Measurements from ENCODE around the gene FBXO39. TPM values are rescaled to one million over a fixed set of nuclear protein-coding genes. Genes with fewer than 3 reads are reported as not detected.
"Not testable (repeated sequence)": the region's sequence is repeated elsewhere in the genome, so short reads cannot be mapped to it uniquely, and the experiment has no call there.

Gene FBXO39
- total RNA-seq (2021) (not detected in 2 replicates), Bru-seq, nascent RNA (not detected), BruChase-seq, experiment 1, labeled RNA remaining after a 2-hour chase (not detected), BruChase-seq, experiment 2, labeled RNA remaining after a 6-hour chase (not detected)
- long read RNA-seq = 0 reads

GRCh38 chr17:6775871-6776405 lies at the start of gene FBXO39:
TSS of gene FBXO39 (plus strand) at chr17:6776215. CDS start at chr17:6779869, 3,654 bp downstream.
- H3K36me3 ChIP-seq (ENCODE audit: insufficient read depth, low read length, poor library complexity, severe bottlenecking) = no peaks in the 10 kb centered on the region
- ChIA-PET POLR2A (ENCODE audit: low non-redundant PET) (no interaction called here), CTCF (no interaction called here)
- intact Hi-C loops (cut with micrococcal nuclease; ENCODE audit: unreplicated experiment) = no loop called here
- TF ChIP-seq EZH2 (IDR thresholded peaks at IDR 0.05; ENCODE audit: borderline replicate concordance, low read depth, low read length, poor library complexity, severe bottlenecking) (no peak), CTCF (conservative IDR thresholded peaks at IDR 0.05; ENCODE audit: low read depth, low read length) (no peak)
- DNase-seq (ENCODE audit: low spot score) = no peak
- peaks cover 78% of the 10 kb centered on the region for H3K27me3 ChIP-seq (replicated peaks; ENCODE audit: insufficient read depth, low read depth, low read length, poor library complexity)
- no peaks in the 10 kb centered on the region for H3K9me3 ChIP-seq (ENCODE audit: low read depth, low read length, poor library complexity, severe bottlenecking)
- H3K4me1 ChIP-seq (ENCODE audit: insufficient read depth, low read length, poor library complexity, severe bottlenecking) = no peaks in the 10 kb centered on the region
- no peak within 1 kb of the TSS for H3K27ac ChIP-seq (ENCODE audit: low read depth, low read length, poor library complexity, severe bottlenecking)
- no peak within 1 kb of the TSS for H3K4me3 ChIP-seq (ENCODE audit: low read depth, low read length, poor library complexity, severe bottlenecking)
- no TSS peak for BruUV-seq (replicated peaks)

GRCh38 chr17:6729531-6729930 lies 46.5 kb upstream of the FBXO39 start:
- ChIA-PET CTCF (no interaction called here), POLR2A (ENCODE audit: low non-redundant PET) (no interaction called here)
- intact Hi-C loops (cut with micrococcal nuclease; ENCODE audit: unreplicated experiment) = no loop called here
- H3K36me3 ChIP-seq (ENCODE audit: insufficient read depth, low read length, poor library complexity, severe bottlenecking) = no peaks in the 10 kb centered on the region
- H3K27ac ChIP-seq (ENCODE audit: low read depth, low read length, poor library complexity, severe bottlenecking) = no peak overlapping the region
- H3K4me1 ChIP-seq (ENCODE audit: insufficient read depth, low read length, poor library complexity, severe bottlenecking) = no peaks in the 10 kb centered on the region
- peaks cover 36% of the 10 kb centered on the region for H3K27me3 ChIP-seq (replicated peaks; ENCODE audit: insufficient read depth, low read depth, low read length, poor library complexity)
- DNase-seq (ENCODE audit: low spot score) = no peak
- BruUV-seq (replicated peaks) = no TSS peak
- no peaks in the 10 kb centered on the region for H3K9me3 ChIP-seq (ENCODE audit: low read depth, low read length, poor library complexity, severe bottlenecking)
- TF ChIP-seq CTCF (conservative IDR thresholded peaks at IDR 0.05; ENCODE audit: low read depth, low read length) (no peak), EZH2 (IDR thresholded peaks at IDR 0.05; ENCODE audit: borderline replicate concordance, low read depth, low read length, poor library complexity, severe bottlenecking) (no peak)
- no peak overlapping the region for H3K4me3 ChIP-seq (ENCODE audit: low read depth, low read length, poor library complexity, severe bottlenecking)

GRCh38 chr17:6746665-6747064 lies 29.4 kb upstream of the FBXO39 start:
- H3K27me3 ChIP-seq (replicated peaks; ENCODE audit: insufficient read depth, low read depth, low read length, poor library complexity) = peaks cover 17% of the 10 kb centered on the region
- H3K27ac ChIP-seq (ENCODE audit: low read depth, low read length, poor library complexity, severe bottlenecking); BruUV-seq (replicated peaks); POLR2A ChIA-PET (ENCODE audit: low non-redundant PET); H3K4me3 ChIP-seq (ENCODE audit: low read depth, low read length, poor library complexity, severe bottlenecking); DNase-seq (ENCODE audit: low spot score); H3K4me1 ChIP-seq (ENCODE audit: insufficient read depth, low read length, poor library complexity, severe bottlenecking); H3K36me3 ChIP-seq (ENCODE audit: insufficient read depth, low read length, poor library complexity, severe bottlenecking); intact Hi-C loops (cut with micrococcal nuclease; ENCODE audit: unreplicated experiment); CTCF ChIA-PET; H3K9me3 ChIP-seq (ENCODE audit: low read depth, low read length, poor library complexity, severe bottlenecking): not testable (repeated sequence)

GRCh38 chr17:6748617-6749016 lies 27.4 kb upstream of the FBXO39 start:
- CTCF ChIA-PET = no interaction called here
- no TSS peak for BruUV-seq (replicated peaks)
- no peak for DNase-seq (ENCODE audit: low spot score)
- intact Hi-C loops (cut with micrococcal nuclease; ENCODE audit: unreplicated experiment) = no loop called here
- POLR2A ChIA-PET (ENCODE audit: low non-redundant PET) = no interaction called here
- Histone ChIP-seq H3K4me1 (ENCODE audit: insufficient read depth, low read length, poor library complexity, severe bottlenecking) (peaks cover 16% of the 10 kb centered on the region), H3K27ac (ENCODE audit: low read depth, low read length, poor library complexity, severe bottlenecking) (no peak overlapping the region), H3K27me3 (replicated peaks; ENCODE audit: insufficient read depth, low read depth, low read length, poor library complexity) (peaks cover 7% of the 10 kb centered on the region), H3K4me3 (ENCODE audit: low read depth, low read length, poor library complexity, severe bottlenecking) (no peak overlapping the region), H3K36me3 (ENCODE audit: insufficient read depth, low read length, poor library complexity, severe bottlenecking) (no peaks in the 10 kb centered on the region), H3K9me3 (ENCODE audit: low read depth, low read length, poor library complexity, severe bottlenecking) (no peaks in the 10 kb centered on the region)
- no peak for TF ChIP-seq EZH2 (IDR thresholded peaks at IDR 0.05; ENCODE audit: borderline replicate concordance, low read depth, low read length, poor library complexity, severe bottlenecking)
- no peak for TF ChIP-seq CTCF (conservative IDR thresholded peaks at IDR 0.05; ENCODE audit: low read depth, low read length)
